Measurements from ENCODE around the gene EXOC6. TPM values are rescaled to one million over a fixed set of nuclear protein-coding genes. Genes with fewer than 3 reads are reported as not detected.

EXOC6 gene
- total RNA-seq, 4 donors from 2014 or later, result 14.1 to 34.9 (median 16.2) TPM

- Histone ChIP-seq H3K27ac (replicated peaks in 1 of 4) (no peak within 1 kb of the TSS), H3K4me1 (peaks cover 35 to 49% (median 46%) of the 10 kb centered on the region in 4 donors), H3K9me3 (no peaks in the 10 kb centered on the region), H3K4me3 (peak within 1 kb of the TSS; percentile 40 to 52 (median 46)), H3K27me3 (peaks cover 10 to 87% (median 39%) of the 10 kb centered on the region in 4 donors), H3K36me3 (no peaks in the 10 kb centered on the region)
- TF ChIP-seq EP300 (IDR thresholded peaks at IDR 0.05) (no peak), CTCF (IDR thresholded peaks at IDR 0.05) (no peak), POLR2A (IDR thresholded peaks at IDR 0.05; ENCODE audit: low read depth) (no peak), POLR2AphosphoS5 (IDR thresholded peaks at IDR 0.05) (no peak)
- intact Hi-C loops (cut with DNase I), result no loop called here
- WGBS, result 1% methylated on average over 50 of the region's 52 CpGs
- peak; percentile 55 for DNase-seq (ENCODE audit: extremely low spot score)
These were observed 225.3 kb downstream of the EXOC6 start, which contains the start of gene CYP26A1 for GRCh38 chr10:93073539-93074146. TSS of gene CYP26A1 (plus strand) at chr10:93073893. CDS start at chr10:93073935, 42 bp downstream.

GRCh38 chr10:93074147-93074596 lies 225.9 kb downstream of the EXOC6 start:
- 2% methylated on average over 36 of the region's 40 CpGs for WGBS
- Histone ChIP-seq H3K4me1 (peaks cover 35 to 45% (median 42%) of the 10 kb centered on the region in 4 donors), H3K27ac (replicated peaks in 1 of 4) (no peak overlapping the region), H3K36me3 (no peaks in the 10 kb centered on the region), H3K9me3 (no peaks in the 10 kb centered on the region), H3K4me3 (peak overlapping the region; percentile 40 to 52 (median 46)), H3K27me3 (peaks cover 10 to 87% (median 36%) of the 10 kb centered on the region in 4 donors)
- no peak for TF ChIP-seq CTCF (IDR thresholded peaks at IDR 0.05)
- no peak for TF ChIP-seq EP300 (IDR thresholded peaks at IDR 0.05)
- TF ChIP-seq POLR2A (IDR thresholded peaks at IDR 0.05; ENCODE audit: low read depth), result no peak
- no peak for TF ChIP-seq POLR2AphosphoS5 (IDR thresholded peaks at IDR 0.05)
- DNase-seq (ENCODE audit: extremely low spot score), result peak; percentile 82
- intact Hi-C loops (cut with DNase I), result no loop called here

- WGBS, result 3% methylated on average over 62 of the region's 67 CpGs
- peak; percentile 75 for DNase-seq (ENCODE audit: extremely low spot score)
- peaks cover 10 to 87% (median 33%) of the 10 kb centered on the region in 4 donors for H3K27me3 ChIP-seq
- H3K9me3 ChIP-seq, result no peaks in the 10 kb centered on the region
- H3K36me3 ChIP-seq, result no peaks in the 10 kb centered on the region
- intact Hi-C loops (cut with DNase I), result no loop called here
- H3K4me1 ChIP-seq, result peaks cover 35 to 45% (median 42%) of the 10 kb centered on the region in 4 donors
- no peak for TF ChIP-seq POLR2A (IDR thresholded peaks at IDR 0.05; ENCODE audit: low read depth)
- TF ChIP-seq CTCF (IDR thresholded peaks at IDR 0.05), result no peak
- TF ChIP-seq EP300 (IDR thresholded peaks at IDR 0.05), result no peak
- TF ChIP-seq POLR2AphosphoS5 (IDR thresholded peaks at IDR 0.05), result no peak
- no peak overlapping the region for H3K27ac ChIP-seq (replicated peaks in 1 of 4)
- peak overlapping the region in 3 of 4 donors; percentile 46 to 52 (median 46) for H3K4me3 ChIP-seq
These were observed 226.5 kb downstream of the EXOC6 start for GRCh38 chr10:93074597-93075368.

GRCh38 chr10:93075369-93076221 lies 227.3 kb downstream of the EXOC6 start:
- Histone ChIP-seq H3K27me3 (peaks cover 10 to 84% (median 33%) of the 10 kb centered on the region in 4 donors), H3K36me3 (no peaks in the 10 kb centered on the region), H3K9me3 (no peaks in the 10 kb centered on the region), H3K27ac (replicated peaks in 1 of 4) (no peak overlapping the region), H3K4me3 (peak overlapping the region in 1 of 4 donors; percentile 46), H3K4me1 (peaks cover 35 to 51% (median 46%) of the 10 kb centered on the region in 4 donors)
- WGBS, result 30% methylated on average over 25 of the region's 25 CpGs
- intact Hi-C loops (cut with DNase I), result no loop called here
- peak; percentile 84 for DNase-seq (ENCODE audit: extremely low spot score)
- no peak for TF ChIP-seq CTCF (IDR thresholded peaks at IDR 0.05)
- no peak for TF ChIP-seq POLR2AphosphoS5 (IDR thresholded peaks at IDR 0.05)
- TF ChIP-seq EP300 (IDR thresholded peaks at IDR 0.05), result no peak
- no peak for TF ChIP-seq POLR2A (IDR thresholded peaks at IDR 0.05; ENCODE audit: low read depth)
